Activated CD8-positive, alpha-beta memory T cell treated with anti-CD3 and anti-CD28 coated beads, Interleukin-2, amount 50 U/mL, for 24 hours (primary cell): ENCODE data around the gene ADIPOQ.
"Not testable (repeated sequence)": the region's sequence is repeated elsewhere in the genome, so short reads cannot be mapped to it uniquely, and the experiment has no call there.

Source experiments
- DNase-seq: peaks from one replicate; pipeline ENCODE4 v3.0.0-alpha.2; 2020; ENCODE audit errors: extremely low read depth

Gene ADIPOQ

DNA sequence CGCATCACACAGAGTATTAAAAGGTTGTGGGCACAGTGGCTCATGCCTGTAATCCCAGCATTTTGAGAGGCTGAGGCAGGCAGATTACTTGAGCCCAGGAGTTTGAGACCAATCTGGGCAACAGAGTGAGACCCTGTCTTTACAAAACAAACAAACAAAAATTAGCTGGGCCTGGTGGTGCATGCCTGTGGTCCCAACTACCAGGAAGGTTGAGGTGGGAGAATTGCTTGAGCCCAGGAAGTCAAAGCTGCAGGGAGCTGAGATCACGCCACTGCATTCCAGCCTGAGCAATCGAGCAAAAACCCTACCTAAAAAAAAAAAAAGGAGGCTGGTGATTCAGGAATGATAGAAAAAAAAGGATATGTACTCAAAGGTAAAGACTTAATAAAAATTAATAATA, 59.6 kb downstream of the ADIPOQ start:
- no peak for DNase-seq

DNA sequence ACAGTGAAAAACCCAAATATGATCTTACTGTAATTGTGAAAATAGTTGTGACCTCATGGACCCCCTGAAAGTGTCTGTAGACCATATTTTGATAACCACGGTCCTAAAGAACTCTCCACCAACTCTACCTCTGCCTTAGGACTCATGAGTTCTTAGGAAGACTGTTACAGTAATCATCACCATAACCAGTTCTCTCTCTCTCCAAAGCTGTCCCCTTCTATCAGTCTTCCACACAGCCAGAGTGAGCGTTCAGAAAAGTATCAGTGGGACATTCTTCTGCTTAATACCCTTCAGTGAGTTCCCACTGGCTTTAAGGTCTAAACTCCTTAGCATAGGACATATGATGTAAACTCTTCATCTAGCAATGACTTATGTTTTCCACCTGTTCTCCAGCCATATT, 60.2 kb downstream of the ADIPOQ start:
- DNase-seq, result no peak

DNA sequence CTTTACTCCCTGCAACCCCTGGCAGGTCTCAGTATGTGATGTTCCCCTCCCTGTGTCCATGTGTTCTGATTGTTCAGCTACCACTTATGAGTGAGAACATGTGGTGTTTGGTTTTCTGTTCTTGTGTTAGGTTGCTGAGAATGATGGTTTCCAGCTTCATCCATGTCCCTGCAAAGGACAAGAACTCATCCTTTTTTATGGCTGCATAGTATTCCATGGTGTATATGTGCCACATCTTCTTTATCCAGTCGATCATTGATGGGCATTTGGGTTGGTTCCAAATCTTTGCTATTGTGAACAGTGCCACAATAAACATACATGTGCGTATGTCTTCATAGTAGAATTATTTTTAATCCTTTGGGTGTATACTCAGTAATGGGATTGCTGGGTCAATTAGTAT, 61.2 kb downstream of the ADIPOQ start:
- not testable (repeated sequence) for DNase-seq

DNA sequence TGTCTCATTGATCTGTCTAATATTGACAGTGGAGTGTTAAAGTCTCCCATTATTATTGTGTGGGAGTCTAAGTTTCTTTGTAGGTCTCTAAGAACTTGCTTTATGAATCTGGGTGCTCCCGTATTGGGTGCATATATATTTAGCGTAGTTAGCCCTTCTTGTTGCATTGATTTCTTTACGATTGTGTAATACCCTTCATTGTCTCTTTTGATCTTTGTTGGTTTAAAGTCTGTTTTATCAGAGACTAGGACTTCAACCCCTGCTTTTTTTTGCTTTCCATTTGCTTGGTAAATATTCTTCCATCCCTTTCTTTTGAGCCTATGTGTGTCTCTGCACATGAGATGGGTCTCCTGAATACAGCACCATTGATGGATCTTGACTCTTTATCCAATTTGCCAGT, 64.6 kb downstream of the ADIPOQ start:
- DNase-seq, result not testable (repeated sequence)
